ENCODE measurements around the gene SPTLC2.
A peak's percentile ranks its signal among the peaks of the same experiment; 100 is the strongest.

Gene SPTLC2

DNA sequence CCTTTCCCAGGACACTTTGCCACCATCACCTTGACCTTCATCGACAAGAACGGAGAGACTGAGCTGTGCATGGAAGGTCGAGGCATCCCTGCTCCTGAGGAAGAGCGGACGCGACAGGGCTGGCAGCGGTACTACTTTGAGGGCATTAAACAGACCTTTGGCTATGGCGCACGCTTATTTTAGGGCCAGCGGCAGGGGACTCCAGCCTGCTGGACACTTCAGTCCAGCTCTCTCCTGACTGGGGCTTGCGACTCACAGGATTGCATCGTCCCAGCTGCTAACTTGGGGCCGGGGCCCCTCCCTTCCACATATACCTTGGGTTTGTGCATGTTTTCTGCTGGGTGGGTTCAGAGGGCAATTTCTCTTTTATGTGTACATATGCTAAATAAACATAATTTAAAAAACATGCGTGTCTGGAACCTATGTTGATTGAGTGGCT is 147.4 kb downstream of the SPTLC2 start:
- DNase-seq (ENCODE audit: low read depth in 2 of 2): no peak

GRCh38 chr14:77467801-77468200 is 148.6 kb downstream of the SPTLC2 start:
- DNase-seq (ENCODE audit: low read depth in 2 of 2): no peak

DNA sequence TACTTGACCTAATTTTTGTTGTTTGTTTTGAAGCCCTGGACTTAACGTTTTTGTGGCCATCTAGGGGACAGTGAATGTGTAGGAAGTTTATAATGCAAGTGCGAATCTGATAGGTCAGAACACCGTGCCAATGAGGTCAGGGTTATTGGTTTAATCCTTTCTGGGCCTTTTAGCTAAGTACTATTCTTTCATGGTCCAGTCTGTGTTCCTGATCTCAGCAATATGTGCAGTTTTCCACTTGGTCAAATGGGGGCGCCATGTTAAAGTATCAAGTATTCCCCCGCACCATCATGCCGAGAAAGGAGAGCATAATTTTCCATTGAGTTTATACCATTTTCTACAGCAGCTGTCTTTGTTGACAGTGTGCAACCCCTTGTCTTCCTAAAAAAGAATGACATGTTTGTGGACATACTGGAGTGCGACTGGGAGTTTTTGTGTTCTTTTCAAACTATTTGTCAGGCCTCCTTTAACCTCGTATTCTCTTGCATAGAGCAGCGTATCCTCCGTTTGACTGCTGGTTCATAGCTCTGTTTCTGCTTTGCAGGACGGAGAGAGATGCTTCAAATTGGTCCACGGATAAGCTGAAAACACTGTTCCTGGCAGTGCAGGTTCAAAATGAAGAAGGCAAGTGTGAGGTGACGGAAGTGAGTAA is 157.2 kb downstream of the SPTLC2 start:
- DNase-seq (ENCODE audit: low read depth in 2 of 2): peak; percentile 30 to 39

GRCh38 chr14:77458249-77458950 is 158.0 kb downstream of the SPTLC2 start:
- peak in 1 of 2 donors; percentile 22 for DNase-seq (ENCODE audit: low read depth in 2 of 2)

- peak; percentile 73 to 83 for DNase-seq (ENCODE audit: low read depth in 2 of 2)
Observed at GRCh38 chr14:77457522-77458248, 158.8 kb downstream of the SPTLC2 start, which contains the start of the genes AHSA1 and VIPAS39. Gene AHSA1, plus strand, starts transcription at chr14:77458093. Its CDS starts 97 bp downstream, at chr14:77458190. Gene VIPAS39, minus strand, starts transcription at chr14:77457601. Its CDS starts 3,499 bp downstream, at chr14:77454102.

DNA sequence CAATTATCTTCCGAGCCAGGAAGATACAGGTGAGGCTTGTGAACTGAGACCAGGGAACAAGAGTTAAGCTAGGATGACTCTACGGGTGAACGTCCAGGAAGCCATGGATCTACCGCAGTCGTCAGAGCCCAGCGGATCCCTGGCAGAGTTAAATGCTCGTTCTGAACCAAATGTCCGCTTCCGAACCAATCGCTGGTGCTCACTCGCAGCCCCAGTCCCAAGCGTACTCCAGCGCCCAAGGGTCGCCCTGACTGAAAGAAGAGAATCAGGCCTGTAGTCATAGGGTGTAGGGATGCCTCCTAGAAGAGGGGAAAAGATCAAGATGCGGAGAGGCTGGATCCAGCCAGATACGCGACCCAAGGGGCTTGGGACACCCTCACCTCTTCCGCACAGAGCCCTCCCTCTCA is 159.3 kb downstream of the SPTLC2 start:
- no peak for DNase-seq (ENCODE audit: low read depth in 2 of 2)

All from stimulated activated CD4-positive, alpha-beta T cell treated with anti-CD3 and anti-CD28 coated beads, Interleukin-1b, Interleukin-23, amount 100 ng/mL, for 4 hours (primary cell).